ENCODE data around the gene PRB3.

Gene PRB3

DNA sequence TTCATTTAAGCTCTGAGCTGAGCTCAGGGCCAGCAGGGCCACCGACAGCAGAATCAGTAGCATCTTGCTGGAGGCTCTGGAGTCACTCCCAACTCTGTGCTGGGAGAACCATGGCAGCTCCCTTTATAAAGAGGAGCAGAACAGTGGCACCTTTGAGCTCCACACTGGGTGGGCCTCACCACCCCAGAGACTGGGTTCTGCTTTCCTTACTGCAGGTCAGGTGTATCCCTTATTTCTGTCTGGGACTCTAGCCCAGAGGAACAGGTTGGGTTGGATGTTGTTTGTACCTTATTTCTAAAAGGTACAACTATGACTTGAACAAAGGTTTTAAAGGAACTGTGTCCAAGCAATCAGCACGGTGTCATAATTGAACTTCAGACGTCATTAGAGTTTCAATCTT is at the start of gene PRB3:
Gene PRB3, minus strand, starts transcription at position 101 of the 400 bp plus-strand sequence. Its CDS starts 38 bp downstream, at position 63.
- no peak for DNase-seq (ENCODE audit: low read depth)

- no peak for DNase-seq (ENCODE audit: low read depth)
Measured at GRCh38 chr12:11310336-11310735, 40.8 kb upstream of the PRB3 start, which contains the start of gene PRB4. PRB4 (minus strand) TSS chr12:11310436; CDS start chr12:11310398, 38 bp downstream.

DNA sequence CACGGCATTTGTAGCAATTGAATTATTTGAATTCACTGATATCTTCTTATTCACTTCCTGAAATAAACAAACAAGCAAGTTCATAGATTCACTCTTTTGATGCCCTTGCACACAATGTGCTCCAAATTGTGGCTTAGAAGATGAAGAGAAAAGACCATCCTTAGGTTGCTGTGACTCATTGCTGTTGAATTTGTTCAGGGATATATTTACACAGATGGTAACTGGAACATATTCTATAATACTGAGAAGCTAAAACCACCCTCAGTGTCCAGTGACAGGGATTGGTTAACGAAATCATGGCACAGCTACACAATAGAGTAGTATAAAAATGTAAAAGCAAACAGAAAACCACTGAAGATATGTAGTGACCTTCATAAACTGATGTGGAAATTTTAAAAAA is 37.6 kb upstream of the PRB3 start:
- DNase-seq (ENCODE audit: low read depth), result no peak

DNA sequence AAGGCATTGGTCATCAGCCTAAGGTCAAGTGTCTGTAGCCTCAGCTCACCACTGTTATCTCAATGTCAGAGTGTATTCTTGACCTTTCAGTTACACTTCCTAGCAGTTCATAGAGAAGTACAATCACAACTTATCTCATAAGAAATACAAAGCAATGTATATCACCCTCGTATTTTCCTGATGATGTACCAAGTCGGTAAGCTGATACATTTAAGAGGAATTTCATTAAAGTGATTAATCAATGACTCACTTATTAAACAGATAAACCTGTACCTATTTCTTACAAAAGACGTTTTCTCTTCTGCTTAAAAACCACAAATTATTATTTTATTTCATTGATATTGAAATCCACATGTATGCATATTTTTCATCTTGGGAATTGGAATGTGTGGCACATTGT is 3.9 kb upstream of the PRB3 start:
- DNase-seq (ENCODE audit: low read depth), result no peak

DNA sequence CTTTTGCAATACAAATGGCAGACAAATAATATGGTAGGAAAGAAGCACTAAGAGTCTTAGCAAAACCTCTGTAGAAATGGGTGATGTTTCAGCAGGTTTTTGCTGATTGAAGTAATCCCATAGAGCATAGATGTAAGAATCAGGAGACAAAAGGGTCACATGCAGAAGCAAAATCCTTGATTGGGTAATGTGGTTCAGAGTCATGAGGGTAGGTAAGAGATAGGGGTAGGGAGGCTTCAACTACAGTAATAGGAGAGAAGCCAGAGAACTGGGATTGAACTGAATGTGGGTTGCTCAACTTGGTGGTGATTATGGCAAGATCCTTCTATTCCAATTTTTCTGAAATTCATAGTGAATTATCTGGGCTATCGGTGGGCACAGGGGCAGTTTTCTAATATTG is 5.0 kb downstream of the PRB3 start:
- no peak for DNase-seq (ENCODE audit: low read depth)

GRCh38 chr12:11246489-11246888 is 23.0 kb downstream of the PRB3 start:
- DNase-seq (ENCODE audit: low read depth), result no peak

- no peak for DNase-seq (ENCODE audit: low read depth)
Measured at GRCh38 chr12:11242656-11243055, 26.9 kb downstream of the PRB3 start.

- DNase-seq (ENCODE audit: low read depth), result no peak
Measured at GRCh38 chr12:11240348-11240930, 29.1 kb downstream of the PRB3 start.

- DNase-seq (ENCODE audit: low read depth), result no peak
Measured at GRCh38 chr12:11238275-11238674, 31.2 kb downstream of the PRB3 start.

GRCh38 chr12:11233532-11233931 is 36.0 kb downstream of the PRB3 start:
- no peak for DNase-seq (ENCODE audit: low read depth)

GRCh38 chr12:11228296-11228879 is 41.1 kb downstream of the PRB3 start:
- DNase-seq (ENCODE audit: low read depth), result peak; percentile 2

DNA sequence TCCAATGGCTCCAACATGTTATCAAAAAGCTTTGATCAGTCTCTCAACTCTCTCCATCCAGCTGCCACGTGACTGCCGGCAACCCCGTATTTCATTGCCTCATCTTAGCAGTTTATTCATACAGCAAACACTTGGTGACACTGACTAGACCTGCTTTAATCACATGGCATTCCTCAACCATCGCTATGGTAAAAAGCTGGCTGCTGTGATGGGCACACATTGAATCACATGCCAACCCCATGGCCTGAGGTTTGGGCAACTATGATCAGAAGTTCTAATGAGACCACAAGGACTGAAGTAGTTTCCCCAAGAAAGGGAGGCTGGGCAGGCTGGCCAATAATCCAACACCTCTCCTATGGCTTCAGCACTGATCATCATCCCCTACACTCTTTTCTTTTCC is 42.1 kb downstream of the PRB3 start:
- DNase-seq (ENCODE audit: low read depth), result no peak

All from fibroblast of gingiva (primary cell).